GM18858 (cell line): Measurements from ENCODE around the gene CYP26C1.
"Not testable (repeated sequence)": the region's sequence is repeated elsewhere in the genome, so short reads cannot be mapped to it uniquely, and the experiment has no call there.

Source experiments
- ATAC-seq: cut with Tn5 transposase; IDR thresholded peaks from one replicate; pipeline ENCODE4 v1.9.1; 2021; ENCODE audit not compliant: unreplicated experiment

CYP26C1 gene

GRCh38 chr10:93076871-93077270, 16.3 kb downstream of the CYP26C1 start:
- no peak for ATAC-seq

DNA sequence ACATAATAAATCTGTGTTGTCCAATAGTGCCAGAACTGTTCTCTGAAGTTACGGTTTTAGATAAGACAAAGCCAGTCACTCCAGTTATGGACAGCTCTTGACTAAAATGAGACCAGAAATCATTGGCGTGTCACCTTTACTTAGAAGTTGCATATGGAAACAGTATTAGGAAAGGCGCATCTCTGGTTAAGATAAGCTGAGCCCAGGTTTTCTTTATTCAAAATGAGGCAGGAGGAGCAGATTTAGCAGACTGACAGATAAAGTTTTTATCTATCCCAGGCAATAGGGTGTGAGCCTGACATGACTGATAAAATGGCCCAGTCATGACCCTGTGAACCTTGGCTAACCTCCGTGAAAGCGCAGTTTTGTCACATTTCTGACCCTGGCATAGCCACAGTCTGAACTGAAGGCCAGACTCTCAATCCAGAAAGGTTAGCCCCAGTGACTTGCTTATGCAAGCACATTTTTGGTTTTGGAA, 17.3 kb downstream of the CYP26C1 start:
- no peak for ATAC-seq

GRCh38 chr10:93079663-93080349, 19.2 kb downstream of the CYP26C1 start:
- no peak for ATAC-seq

GRCh38 chr10:93080350-93081046, 19.9 kb downstream of the CYP26C1 start:
- ATAC-seq = no peak

DNA sequence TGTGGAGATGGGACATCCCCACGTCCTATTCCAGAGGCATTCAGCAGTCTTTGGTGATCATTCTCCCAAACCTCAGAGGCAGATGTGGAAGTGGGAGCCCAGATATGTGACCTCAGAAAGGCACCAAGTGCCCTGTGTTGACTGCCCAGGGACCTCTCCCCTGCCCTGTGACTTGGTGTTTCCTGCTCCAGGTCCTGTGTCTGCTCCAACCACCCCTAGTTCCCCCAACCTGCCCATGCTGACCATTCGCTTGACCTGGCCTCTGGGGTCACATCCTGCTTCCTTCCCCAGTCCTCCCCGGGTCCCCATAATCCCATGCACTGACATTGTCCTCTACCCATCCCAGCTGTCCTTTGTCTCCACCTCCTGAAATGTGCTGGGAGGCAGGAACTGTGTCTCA, 20.7 kb downstream of the CYP26C1 start:
- ATAC-seq = no peak

GRCh38 chr10:93081834-93082233, 21.2 kb downstream of the CYP26C1 start:
- ATAC-seq = no peak

DNA sequence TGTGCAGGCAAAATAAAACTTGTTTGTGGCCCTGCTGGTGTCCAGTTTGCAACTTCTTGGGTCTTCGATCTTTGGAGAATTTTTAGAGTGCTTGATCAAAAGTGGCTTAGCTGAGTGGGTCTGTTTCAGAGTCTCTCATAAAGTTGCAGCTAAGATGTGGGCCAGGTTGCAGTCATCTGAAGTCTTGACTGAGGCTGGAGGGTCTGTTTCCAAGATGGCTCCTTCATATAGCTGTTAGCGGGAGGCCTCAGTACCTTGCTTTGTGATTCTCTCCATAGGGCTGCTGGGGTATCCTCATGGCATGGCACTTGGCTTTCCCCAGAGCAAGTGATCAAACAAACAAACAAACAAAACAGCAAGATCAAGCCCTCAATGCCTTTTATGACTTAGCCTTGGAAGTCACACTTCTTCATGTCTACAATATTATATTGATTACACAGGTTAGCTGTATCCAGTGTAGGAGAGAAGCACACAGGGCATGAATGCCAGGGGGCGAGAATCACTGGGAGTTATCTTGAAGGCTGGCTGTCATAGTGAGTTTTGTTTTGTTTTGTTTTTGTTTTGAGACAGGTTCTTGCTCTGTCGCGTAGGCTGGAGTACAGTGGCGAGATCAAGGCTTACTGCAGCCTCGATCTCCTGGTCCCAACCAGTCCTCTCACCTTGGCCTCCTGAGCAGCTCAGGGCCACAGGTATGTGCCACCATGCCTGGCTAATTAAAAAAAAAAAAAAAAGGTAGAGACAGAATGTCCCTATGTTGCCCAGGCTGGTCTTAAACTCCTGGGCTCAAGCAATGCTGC, 23.3 kb downstream of the CYP26C1 start:
- no peak for ATAC-seq

- ATAC-seq = no peak
These were observed 24.8 kb downstream of the CYP26C1 start for GRCh38 chr10:93085272-93085859.

DNA sequence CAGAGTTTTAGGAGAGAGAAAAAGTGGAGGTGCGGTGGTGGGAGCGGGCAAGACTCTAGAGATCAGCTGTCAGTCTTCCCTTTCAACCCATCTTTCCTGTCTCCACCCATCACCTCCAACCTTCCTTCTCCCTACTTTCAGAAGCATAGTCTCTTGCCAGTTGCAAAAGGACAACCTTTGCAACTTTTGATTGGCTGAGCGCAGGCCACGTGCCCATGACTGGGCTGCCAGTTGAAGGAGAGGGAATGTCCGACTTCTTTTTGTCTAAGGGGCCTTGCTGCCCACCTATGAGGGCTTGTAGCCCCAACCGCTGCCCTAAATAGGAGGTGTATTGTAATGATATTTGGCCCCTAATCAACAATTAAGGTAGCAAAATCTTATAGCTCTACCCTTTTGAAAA, 25.7 kb downstream of the CYP26C1 start:
- ATAC-seq = no peak

DNA sequence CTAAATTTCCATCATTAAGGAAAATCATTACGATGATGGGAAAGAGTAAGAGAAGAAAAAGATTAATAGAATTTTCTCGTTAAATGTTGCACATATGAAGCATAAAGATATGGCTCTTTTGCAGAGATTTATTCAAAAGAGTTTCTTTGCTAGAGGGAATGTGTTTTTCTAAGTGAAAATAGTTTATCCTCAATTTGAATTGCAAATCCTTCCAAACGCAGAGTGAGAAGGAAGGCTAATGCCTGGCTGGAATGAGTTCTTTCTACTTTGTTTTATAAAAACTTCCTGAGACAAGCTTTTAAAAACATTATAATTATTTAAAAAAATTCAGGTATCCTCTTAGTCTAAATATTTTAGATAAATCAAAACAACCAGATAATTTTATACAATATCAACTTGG, 27.2 kb downstream of the CYP26C1 start:
- ATAC-seq = no peak

DNA sequence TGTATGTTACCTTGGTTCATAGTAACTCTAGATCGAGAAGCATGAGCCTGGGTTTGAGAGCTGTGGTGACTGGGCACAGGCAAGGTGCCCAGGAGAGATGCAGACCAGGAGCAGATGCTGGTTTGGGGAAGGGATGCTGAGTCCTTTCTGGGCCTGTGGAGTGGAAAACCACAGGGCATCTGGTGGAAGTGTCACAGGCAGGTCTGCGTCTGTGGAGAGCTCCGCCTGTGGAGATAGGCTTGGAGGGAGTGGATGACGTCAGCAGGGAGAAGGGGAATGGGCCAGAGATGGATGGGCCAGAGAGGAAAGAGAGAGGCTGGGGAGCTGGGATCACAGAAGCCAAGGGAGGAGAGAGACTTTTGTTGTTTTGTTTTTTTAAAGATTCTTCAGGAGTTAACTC, 27.9 kb downstream of the CYP26C1 start:
- ATAC-seq = no peak

DNA sequence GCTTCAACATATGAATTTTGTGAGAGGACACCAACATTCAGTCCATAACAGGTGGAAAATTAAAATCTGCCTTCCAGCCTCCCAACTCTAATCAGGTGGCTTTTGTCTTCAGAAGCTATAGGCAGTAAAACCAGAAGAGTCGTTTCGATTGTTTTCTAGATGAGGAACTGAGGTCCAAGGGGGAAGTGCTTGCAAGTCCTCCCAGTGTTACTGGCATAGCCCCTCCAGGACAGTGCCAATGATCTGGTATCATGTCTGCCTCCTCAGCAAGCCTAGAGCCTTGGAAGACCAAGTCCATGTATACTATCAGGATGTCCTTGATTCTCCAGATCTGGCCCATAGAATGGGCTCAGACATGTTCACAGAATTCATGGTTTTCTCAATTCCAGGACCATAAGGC, 30.0 kb downstream of the CYP26C1 start:
- ATAC-seq = no peak

- no peak for ATAC-seq
These were observed 31.4 kb downstream of the CYP26C1 start for GRCh38 chr10:93091960-93092359.

DNA sequence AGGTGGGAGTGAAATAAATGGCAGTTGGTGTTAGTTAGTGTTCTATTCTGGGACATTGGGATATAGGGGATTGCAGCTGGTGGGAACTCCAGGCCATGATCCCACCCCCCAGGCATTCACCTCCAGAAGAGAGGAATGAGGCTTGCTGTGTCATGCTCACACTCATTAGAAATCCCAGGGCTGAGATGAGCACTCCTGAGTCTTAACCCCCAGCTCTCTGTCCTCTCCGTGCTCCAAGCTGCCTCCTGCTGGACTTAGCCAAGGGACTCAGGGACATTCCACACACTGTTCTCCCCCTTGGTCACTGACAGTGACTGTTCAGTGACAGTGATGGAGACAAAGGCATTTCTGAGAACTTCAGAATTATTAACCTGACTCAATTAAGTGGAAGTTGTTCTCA, 34.6 kb downstream of the CYP26C1 start:
- ATAC-seq = no peak

- ATAC-seq = no peak
These were observed 36.3 kb downstream of the CYP26C1 start for GRCh38 chr10:93096901-93097300.

DNA sequence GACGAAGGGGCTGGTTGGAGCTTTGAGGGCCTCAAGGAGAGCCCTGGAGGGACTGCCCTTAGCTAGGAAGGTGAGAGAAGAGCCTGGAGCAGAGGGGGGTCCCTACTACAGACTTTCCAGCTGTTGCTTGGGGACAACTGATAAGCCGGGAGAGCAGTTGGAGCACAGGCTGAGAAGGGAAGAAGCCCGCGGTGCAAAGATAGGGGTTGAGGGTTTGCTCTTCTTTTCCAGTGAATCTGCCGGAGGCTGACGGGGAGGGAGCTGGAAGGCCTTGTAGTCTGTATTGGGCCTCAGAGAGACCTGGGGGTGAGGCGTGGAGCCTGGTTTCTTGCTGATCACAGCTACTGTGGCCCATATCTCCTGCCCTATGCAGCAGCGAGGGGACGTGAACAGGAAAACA, 36.8 kb downstream of the CYP26C1 start:
- ATAC-seq = no peak

GRCh38 chr10:93098816-93099215, 38.2 kb downstream of the CYP26C1 start:
- ATAC-seq = no peak

GRCh38 chr10:93099670-93100069, 39.1 kb downstream of the CYP26C1 start:
- no peak for ATAC-seq

GRCh38 chr10:93101148-93101547, 40.5 kb downstream of the CYP26C1 start:
- ATAC-seq = not testable (repeated sequence)

GRCh38 chr10:93103953-93104352, 43.4 kb downstream of the CYP26C1 start:
- ATAC-seq = no peak

DNA sequence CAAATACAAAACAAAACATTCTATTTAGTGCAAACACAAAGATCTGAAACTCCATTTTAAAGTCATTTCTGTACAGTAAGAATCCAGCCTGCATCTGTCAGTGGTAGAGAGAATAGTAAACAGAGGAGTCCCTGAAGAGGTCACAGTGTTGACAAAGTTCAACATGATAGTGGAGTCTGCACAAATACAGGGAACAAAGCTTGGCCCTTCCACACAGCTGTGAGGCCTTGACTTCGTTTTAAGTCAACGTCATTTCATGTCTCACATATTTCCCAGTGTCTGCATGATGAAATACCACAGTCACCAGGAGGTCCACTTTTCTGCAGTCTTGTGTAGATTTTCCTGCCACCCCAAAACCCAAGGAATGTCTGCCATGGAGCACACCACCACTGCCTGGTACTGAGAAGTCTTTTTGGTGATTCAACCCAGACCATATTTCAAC, 46.1 kb downstream of the CYP26C1 start:
- ATAC-seq = no peak
